HEK293 (cell line): ENCODE results near the gene ADAM19.

Experiments used
- CTCF ChIA-PET: fragments of 350-600 bp; formaldehyde crosslinking; extraction: SDS; loops from one replicate; lab custom pipeline; 2021; ENCODE audit warnings: antibody characterized with exemption; lab: Yijun Ruan, JAX
- POLR2A ChIA-PET: fragments of 300-600 bp; formaldehyde crosslinking; extraction: SDS; loops from one replicate; lab custom pipeline; 2020; ENCODE audit warnings: antibody characterized with exemption, inconsistent platforms; lab: Yijun Ruan, JAX
- H3K27ac ChIP-seq: fragments of 200-500 bp; sonication (Bioruptor generic); 2 replicates; pipeline ENCODE4 v1.5.1; 2014; ENCODE audit warnings: low read depth, low read length, control low read depth, inconsistent platforms; ENCODE audit errors: extremely low read depth
- H3K36me3 ChIP-seq, 2 experiments: fragments of 200-500 bp in 1 of 2; sonication (Bioruptor generic) in 1 of 2; 1 replicate in 1 of 2; 2 replicates in 1 of 2; pipeline ENCODE4 v1.5.1; 2014 to 2017; ENCODE audit warnings: inconsistent platforms in 2 of 2, low read length in 2 of 2; ENCODE audit not compliant: control insufficient read depth in 2 of 2, insufficient read depth in 1 of 2
- H3K4me1 ChIP-seq: fragments of 200-500 bp; sonication (Bioruptor generic); 2 replicates; pipeline ENCODE4 v1.5.1; 2014; ENCODE audit warnings: mild to moderate bottlenecking, low read length, inconsistent platforms; ENCODE audit not compliant: control insufficient read depth, insufficient read depth
- H3K4me3 ChIP-seq: 2 replicates; pipeline ENCODE4 v1.5.1; 2011; ENCODE audit warnings: low read depth, mild to moderate bottlenecking, control low read depth, low read length, moderate library complexity
- H3K9me3 ChIP-seq: fragments of 200-500 bp; sonication (Bioruptor generic); 2 replicates; pipeline ENCODE4 v1.5.1; 2014; ENCODE audit warnings: low read depth, low read length, inconsistent platforms; ENCODE audit not compliant: control insufficient read depth, insufficient read depth
- GFI1B ChIP-seq: fragments of 450-650 bp; formaldehyde crosslinking; IDR thresholded peaks from 2 replicates; pipeline ENCODE4 v1.5.1; 2016; ENCODE audit warnings: missing biosample characterization, missing genetic modification characterization
- HOXA7 ChIP-seq: sonication (generic); formaldehyde crosslinking; IDR thresholded peaks from 2 replicates; pipeline ENCODE4 v1.8.1; 2022; ENCODE audit warnings: missing genetic modification reagents, borderline replicate concordance
- HOXC10 ChIP-seq: sonication (generic); formaldehyde crosslinking; IDR thresholded peaks from 2 replicates; pipeline ENCODE4 v1.8.1; 2023; ENCODE audit warnings: mild to moderate bottlenecking, missing genetic modification reagents
- INSM2 ChIP-seq: fragments of 450-650 bp; formaldehyde crosslinking; IDR thresholded peaks from 2 replicates; pipeline ENCODE4 v1.5.1; 2016; ENCODE audit warnings: missing biosample characterization, missing genetic modification characterization
- KLF10 ChIP-seq: fragments of 450-650 bp; IDR thresholded peaks from 2 replicates; pipeline ENCODE4 v1.5.1; 2018; ENCODE audit warnings: missing biosample characterization, mild to moderate bottlenecking, missing genetic modification characterization
- KLF17 ChIP-seq: fragments of 450-650 bp; formaldehyde crosslinking; IDR thresholded peaks from 2 replicates; pipeline ENCODE4 v1.5.1; 2016; ENCODE audit warnings: missing biosample characterization, missing genetic modification characterization
- KLF8 ChIP-seq: fragments of 450-650 bp; formaldehyde crosslinking; IDR thresholded peaks from 2 replicates; pipeline ENCODE4 v1.5.1; 2016; ENCODE audit warnings: missing biosample characterization, missing genetic modification characterization
- MYNN ChIP-seq: fragments of 450-650 bp; formaldehyde crosslinking; IDR thresholded peaks from 2 replicates; pipeline ENCODE4 v1.5.1; 2016; ENCODE audit warnings: missing biosample characterization, missing genetic modification characterization, borderline replicate concordance
- SALL2 ChIP-seq: fragments of 450-650 bp; formaldehyde crosslinking; IDR thresholded peaks from 2 replicates; pipeline ENCODE4 v1.5.0; 2017; ENCODE audit warnings: missing biosample characterization, mild to moderate bottlenecking, missing genetic modification characterization, borderline replicate concordance
- SCRT1 ChIP-seq: fragments of 450-650 bp; formaldehyde crosslinking; IDR thresholded peaks from 2 replicates; pipeline ENCODE4 v1.5.1; 2016; ENCODE audit warnings: missing biosample characterization, missing genetic modification characterization, borderline replicate concordance
- ZBTB44 ChIP-seq: fragments of 450-650 bp; IDR thresholded peaks from 2 replicates; pipeline ENCODE4 v1.5.1; 2018; ENCODE audit warnings: missing biosample characterization, mild to moderate bottlenecking, missing genetic modification characterization
- ZBTB8A ChIP-seq: fragments of 450-650 bp; formaldehyde crosslinking; IDR thresholded peaks from 2 replicates; pipeline ENCODE4 v1.5.1; 2016; ENCODE audit warnings: missing biosample characterization, missing genetic modification characterization
- ZNF214 ChIP-seq: fragments of 450-650 bp; formaldehyde crosslinking; IDR thresholded peaks from 2 replicates; pipeline ENCODE4 v1.5.1; 2017; ENCODE audit warnings: missing biosample characterization, mild to moderate bottlenecking, missing genetic modification characterization, borderline replicate concordance
- ZNF362 ChIP-seq: fragments of 450-650 bp; formaldehyde crosslinking; IDR thresholded peaks from 2 replicates; pipeline ENCODE4 v1.5.1; 2016; ENCODE audit warnings: missing biosample characterization, missing genetic modification characterization
- ZNF37A ChIP-seq: fragments of 450-650 bp; IDR thresholded peaks from 2 replicates; pipeline ENCODE4 v1.5.1; 2018; ENCODE audit warnings: missing biosample characterization, missing genetic modification characterization
- ZNF423 ChIP-seq: fragments of 450-650 bp; formaldehyde crosslinking; IDR thresholded peaks from 2 replicates; pipeline ENCODE4 v1.5.1; 2016; ENCODE audit warnings: missing biosample characterization, missing genetic modification characterization
- ZNF518A ChIP-seq: fragments of 450-650 bp; formaldehyde crosslinking; conservative IDR thresholded peaks from 2 replicates; pipeline ENCODE4 v1.5.1; 2016; ENCODE audit warnings: low read depth, missing biosample characterization, missing genetic modification characterization
- ZNF548 ChIP-seq: fragments of 450-650 bp; formaldehyde crosslinking; IDR thresholded peaks from 2 replicates; pipeline ENCODE4 v1.5.1; 2016; ENCODE audit warnings: missing biosample characterization, missing genetic modification characterization
- ZNF585B ChIP-seq: fragments of 450-650 bp; formaldehyde crosslinking; IDR thresholded peaks from 2 replicates; pipeline ENCODE4 v1.5.1; 2016; ENCODE audit warnings: missing biosample characterization, missing genetic modification characterization
- ZNF660 ChIP-seq: fragments of 450-650 bp; IDR thresholded peaks from 2 replicates; pipeline ENCODE4 v1.5.1; 2018; ENCODE audit warnings: missing biosample characterization, mild to moderate bottlenecking, missing genetic modification characterization
- ZNF677 ChIP-seq: fragments of 450-650 bp; IDR thresholded peaks from 2 replicates; pipeline ENCODE4 v1.5.0; 2018; ENCODE audit warnings: missing biosample characterization, mild to moderate bottlenecking, missing genetic modification characterization, moderate library complexity
- ZNF704 ChIP-seq: fragments of 450-650 bp; formaldehyde crosslinking; IDR thresholded peaks from 2 replicates; pipeline ENCODE4 v1.5.1; 2016; ENCODE audit warnings: missing biosample characterization, missing genetic modification characterization
- ZNF76 ChIP-seq: fragments of 450-650 bp; formaldehyde crosslinking; IDR thresholded peaks from 2 replicates; pipeline ENCODE4; 2016; ENCODE audit warnings: low read depth, missing biosample characterization, missing genetic modification characterization, borderline replicate concordance
- ZNF792 ChIP-seq: fragments of 450-650 bp; formaldehyde crosslinking; IDR thresholded peaks from 2 replicates; pipeline ENCODE4 v1.5.1; 2016; ENCODE audit warnings: missing biosample characterization, missing genetic modification characterization
- ZNF843 ChIP-seq: fragments of 450-650 bp; formaldehyde crosslinking; IDR thresholded peaks from 2 replicates; pipeline ENCODE4 v1.5.1; 2016; ENCODE audit warnings: missing biosample characterization, missing genetic modification characterization

The ADAM19 gene

GRCh38 chr5:157523976-157524375, 51.6 kb downstream of the ADAM19 start:
- ChIA-PET POLR2A (no interaction called here), CTCF (interaction anchor here (0.7 kb wide), 1 partner anchor 176 kb away, joined by 3 read pairs; no protein-coding TSS in a partner anchor)
- TF ChIP-seq HOXA7 (CRISPR knock-in tag) (no peak), ZNF518A (no peak), ZNF214 (tag by site-specific recombination) (no peak), ZBTB8A (no peak), ZNF704 (no peak), ZNF843 (tag by site-specific recombination) (no peak), MYNN (tag by site-specific recombination) (no peak), ZNF660 (tag by site-specific recombination) (no peak), ZNF792 (no peak), ZNF548 (no peak), ZNF362 (no peak), ZNF423 (no peak), ZNF37A (tag by site-specific recombination) (no peak), ZNF585B (tag by site-specific recombination) (no peak), SALL2 (tag by site-specific recombination) (no peak), ZNF76 (tag by site-specific recombination) (no peak)
- Histone ChIP-seq H3K4me3 (no peak overlapping the region), H3K4me1 (no peaks in the 10 kb centered on the region), H3K27ac (no peak overlapping the region), H3K9me3 (no peaks in the 10 kb centered on the region), H3K36me3 (no peaks in the 10 kb centered on the region)

GRCh38 chr5:157521704-157522029, 53.9 kb downstream of the ADAM19 start:
- TF ChIP-seq KLF17 (tag by site-specific recombination) (no peak), INSM2 (tag by site-specific recombination) (no peak), ZNF677 (tag by site-specific recombination) (no peak), HOXC10 (no peak), SCRT1 (tag by site-specific recombination) (no peak), GFI1B (tag by site-specific recombination) (no peak), ZNF362 (no peak), KLF10 (tag by site-specific recombination) (no peak), KLF8 (tag by site-specific recombination) (no peak), ZBTB44 (no peak)
- TF ChIP-seq, all 188 proteins: peak for 0
- no peak overlapping the region for H3K27ac ChIP-seq
- no peaks in the 10 kb centered on the region for H3K4me1 ChIP-seq
- no peaks in the 10 kb centered on the region for H3K9me3 ChIP-seq
- no peaks in the 10 kb centered on the region for H3K36me3 ChIP-seq
- no peak overlapping the region for H3K4me3 ChIP-seq
- POLR2A ChIA-PET, result no interaction called here
- CTCF ChIA-PET, result interaction anchor here (0.6 kb wide), 1 partner anchor 447 kb away, joined by 3 read pairs; no protein-coding TSS in a partner anchor
